Endothelial cell of umbilical vein (primary cell): ENCODE results near the gene ARHGAP30.
"Not testable (repeated sequence)": the region's sequence is repeated elsewhere in the genome, so short reads cannot be mapped to it uniquely, and the experiment has no call there.

Experiments
- MYC ChIP-seq: IDR thresholded peaks from one replicate; pipeline ENCODE4 v1.6.1; 2011; ENCODE audit warnings: mild to moderate bottlenecking, low read depth, low read length
- TF ChIP-seq, protein P1 (sequence below), 2 donors: IDR thresholded peaks; 1 replicate in 1 of 2; 2 replicates in 1 of 2; pipeline ENCODE4 v1.5.1; 2011; ENCODE audit warnings: low read length in 2 of 2, mild to moderate bottlenecking in 2 of 2, moderate library complexity in 2 of 2, control low read depth in 1 of 2, inconsistent platforms in 1 of 2, low read depth in 1 of 2; ENCODE audit not compliant: insufficient read depth in 1 of 2; ENCODE audit errors: extremely low read depth in 1 of 2

DNA sequence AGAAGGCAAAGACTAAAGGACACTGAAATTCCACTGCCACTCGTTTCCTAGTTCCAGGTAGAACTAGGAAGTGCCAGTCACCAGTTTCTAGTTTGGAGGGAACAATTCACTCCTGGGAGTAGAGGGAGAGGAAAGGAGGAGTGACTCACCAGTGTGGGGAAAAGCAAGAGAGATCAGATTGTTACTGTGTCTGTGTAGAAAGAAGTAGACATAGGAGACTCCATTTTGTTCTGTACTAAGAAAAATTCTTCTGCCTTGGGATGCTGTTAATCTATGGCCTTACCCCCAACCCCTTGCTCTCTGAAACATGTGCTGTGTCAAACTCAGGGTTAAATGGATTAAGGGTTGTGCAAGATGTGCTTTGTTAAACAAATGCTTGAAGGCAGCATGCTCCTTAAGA lies 53.0 kb downstream of the ARHGAP30 start:
- TF ChIP-seq MYC, result not testable (repeated sequence)
- TF ChIP-seq, protein P1, sequence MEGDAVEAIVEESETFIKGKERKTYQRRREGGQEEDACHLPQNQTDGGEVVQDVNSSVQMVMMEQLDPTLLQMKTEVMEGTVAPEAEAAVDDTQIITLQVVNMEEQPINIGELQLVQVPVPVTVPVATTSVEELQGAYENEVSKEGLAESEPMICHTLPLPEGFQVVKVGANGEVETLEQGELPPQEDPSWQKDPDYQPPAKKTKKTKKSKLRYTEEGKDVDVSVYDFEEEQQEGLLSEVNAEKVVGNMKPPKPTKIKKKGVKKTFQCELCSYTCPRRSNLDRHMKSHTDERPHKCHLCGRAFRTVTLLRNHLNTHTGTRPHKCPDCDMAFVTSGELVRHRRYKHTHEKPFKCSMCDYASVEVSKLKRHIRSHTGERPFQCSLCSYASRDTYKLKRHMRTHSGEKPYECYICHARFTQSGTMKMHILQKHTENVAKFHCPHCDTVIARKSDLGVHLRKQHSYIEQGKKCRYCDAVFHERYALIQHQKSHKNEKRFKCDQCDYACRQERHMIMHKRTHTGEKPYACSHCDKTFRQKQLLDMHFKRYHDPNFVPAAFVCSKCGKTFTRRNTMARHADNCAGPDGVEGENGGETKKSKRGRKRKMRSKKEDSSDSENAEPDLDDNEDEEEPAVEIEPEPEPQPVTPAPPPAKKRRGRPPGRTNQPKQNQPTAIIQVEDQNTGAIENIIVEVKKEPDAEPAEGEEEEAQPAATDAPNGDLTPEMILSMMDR (IDR thresholded peaks at IDR 0.05; ENCODE audit: extremely low read depth in 1 of 2, insufficient read depth in 1 of 2, low read depth in 1 of 2, low read length in 2 of 2), result not testable (repeated sequence)
